GF-D8 (cell line): Measurements from ENCODE around the gene CYP2U1.
"Not testable (repeated sequence)": the region's sequence is repeated elsewhere in the genome, so short reads cannot be mapped to it uniquely, and the experiment has no call there.

Experiments
- DNase-seq: peaks from one replicate; lab custom pipeline; 2025; lab: John Stamatoyannopoulos, UW

The CYP2U1 gene

DNA sequence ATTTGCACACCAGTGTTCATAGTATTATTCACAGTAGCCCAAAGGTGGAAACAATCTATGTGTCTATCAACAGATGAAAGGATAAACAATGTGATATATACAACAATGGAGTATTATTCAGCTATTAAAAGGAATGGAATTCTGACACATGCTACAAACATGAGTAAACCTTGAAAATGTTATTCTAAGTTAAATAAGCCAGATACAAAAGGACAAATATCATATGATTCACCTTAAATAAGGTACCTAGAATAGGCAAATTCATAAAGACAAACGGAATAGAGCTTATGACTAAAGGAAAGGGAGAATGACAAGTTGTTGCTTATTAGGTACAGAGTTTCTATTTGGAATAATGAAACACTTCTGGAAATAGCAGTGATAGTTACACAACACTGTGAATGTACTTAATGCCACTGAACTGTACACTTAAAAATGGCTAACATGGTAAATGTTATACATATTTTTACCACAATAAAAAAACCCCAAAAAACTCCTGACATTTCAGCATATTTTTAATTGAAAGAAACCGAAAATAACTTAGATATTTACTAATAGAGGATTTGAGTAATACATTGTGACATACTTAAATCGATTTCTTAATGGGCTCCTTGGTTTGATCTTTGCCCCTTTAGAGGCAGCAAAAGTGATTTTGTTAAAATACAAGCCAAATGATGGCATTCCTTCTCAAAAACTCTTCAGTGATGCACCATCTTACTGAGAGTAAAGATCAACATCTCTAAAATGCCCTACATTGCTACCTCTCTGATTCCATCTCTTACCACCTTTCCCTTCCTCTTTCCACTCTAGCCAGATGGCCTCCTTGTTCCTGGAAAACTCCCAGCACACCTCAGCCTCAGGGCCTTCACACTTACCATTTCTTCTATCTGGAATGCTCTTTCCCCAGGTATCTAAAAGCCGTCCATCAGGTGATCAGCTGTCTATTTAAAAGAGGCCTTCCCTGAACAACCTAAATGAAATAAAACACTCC, 8.6 kb upstream of the CYP2U1 start:
- DNase-seq: no peak

DNA sequence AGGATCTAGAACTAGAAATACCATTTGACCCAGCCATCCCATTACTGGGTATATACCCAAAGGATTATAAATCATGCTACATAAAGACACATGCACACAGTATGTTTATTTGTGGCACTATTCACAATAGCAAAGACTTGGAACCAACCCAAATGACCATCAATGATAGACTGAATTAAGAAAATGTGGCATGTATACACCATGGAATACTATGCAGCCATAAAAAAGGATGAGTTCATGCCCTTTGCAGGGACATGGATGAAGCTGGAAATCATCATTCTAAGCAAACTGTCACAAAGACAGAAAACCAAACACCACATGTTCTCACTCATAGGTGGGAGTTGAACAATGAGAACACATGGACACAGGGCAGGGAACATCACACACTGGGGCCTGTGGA, 5.6 kb upstream of the CYP2U1 start:
- not testable (repeated sequence) for DNase-seq

DNA sequence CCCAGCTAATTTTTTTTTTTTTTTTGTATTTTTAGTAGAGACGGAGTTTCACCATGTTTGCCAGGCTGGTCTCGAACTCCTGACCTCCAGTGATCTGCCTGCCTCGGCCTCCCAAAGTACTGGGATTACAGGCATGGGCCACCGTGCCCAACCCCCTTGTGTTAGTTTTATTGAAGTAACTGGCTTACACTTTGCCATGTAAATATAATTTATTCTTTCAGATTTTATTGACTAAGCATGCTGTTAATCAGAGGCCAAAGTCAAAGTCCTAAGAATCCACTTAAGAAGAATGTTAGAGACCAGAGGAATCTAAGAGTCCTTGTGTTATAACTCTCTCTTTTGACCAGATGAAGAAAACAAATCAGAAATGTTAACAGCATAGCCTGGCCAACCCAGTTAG, 4.5 kb upstream of the CYP2U1 start:
- not testable (repeated sequence) for DNase-seq

DNA sequence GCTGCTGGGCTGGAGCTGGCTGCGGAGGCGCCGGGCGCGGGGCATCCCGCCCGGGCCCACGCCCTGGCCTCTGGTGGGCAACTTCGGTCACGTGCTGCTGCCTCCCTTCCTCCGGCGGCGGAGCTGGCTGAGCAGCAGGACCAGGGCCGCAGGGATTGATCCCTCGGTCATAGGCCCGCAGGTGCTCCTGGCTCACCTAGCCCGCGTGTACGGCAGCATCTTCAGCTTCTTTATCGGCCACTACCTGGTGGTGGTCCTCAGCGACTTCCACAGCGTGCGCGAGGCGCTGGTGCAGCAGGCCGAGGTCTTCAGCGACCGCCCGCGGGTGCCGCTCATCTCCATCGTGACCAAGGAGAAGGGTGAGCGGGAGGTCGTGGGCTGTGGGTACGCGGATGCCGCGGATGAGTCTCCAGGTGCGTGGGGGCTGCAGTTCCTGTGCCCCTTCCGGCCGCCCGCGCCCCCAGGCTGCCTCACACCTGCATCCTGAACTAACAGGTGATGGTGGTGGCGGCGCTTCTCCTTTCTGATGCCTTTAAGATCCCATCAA, 499 bp downstream of the CYP2U1 start:
- no peak for DNase-seq

DNA sequence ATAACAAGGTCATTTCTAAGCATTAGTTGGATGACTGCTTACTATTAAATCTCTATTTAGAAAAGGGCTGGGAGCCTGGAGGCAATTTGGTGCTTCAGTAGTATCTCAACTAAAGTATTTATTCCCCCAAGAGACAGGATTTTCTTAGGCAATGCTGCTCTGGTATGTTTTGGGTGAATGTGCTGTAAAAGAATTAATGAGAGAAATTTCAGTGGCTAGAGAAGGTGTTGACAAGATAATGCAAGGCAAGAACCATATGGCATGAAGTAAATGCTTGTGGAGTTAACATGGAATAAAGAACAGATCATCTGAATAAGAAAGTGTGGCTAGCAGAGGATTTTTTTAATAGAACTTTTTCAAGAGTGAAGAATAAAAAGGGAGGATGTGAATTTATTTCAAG, 3.9 kb downstream of the CYP2U1 start:
- DNase-seq: no peak

DNA sequence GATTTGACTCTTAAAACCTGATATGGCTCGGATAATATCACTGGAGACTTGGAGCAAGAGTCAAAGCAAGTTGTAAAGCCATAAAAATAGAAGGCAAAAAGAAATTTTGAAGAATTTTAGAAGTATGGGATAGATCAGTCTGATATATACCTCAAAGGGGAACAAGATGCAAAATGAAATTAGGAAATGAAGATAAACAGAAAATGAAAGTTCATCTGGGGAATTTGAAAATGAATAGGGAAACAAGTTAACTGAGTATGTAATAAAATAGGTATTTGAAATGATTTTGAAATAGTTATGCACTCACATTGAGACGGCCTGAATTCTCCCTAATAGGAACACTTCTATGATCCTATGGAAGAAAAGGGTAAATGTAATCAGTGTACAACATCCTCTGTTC, 5.7 kb downstream of the CYP2U1 start:
- DNase-seq: no peak

DNA sequence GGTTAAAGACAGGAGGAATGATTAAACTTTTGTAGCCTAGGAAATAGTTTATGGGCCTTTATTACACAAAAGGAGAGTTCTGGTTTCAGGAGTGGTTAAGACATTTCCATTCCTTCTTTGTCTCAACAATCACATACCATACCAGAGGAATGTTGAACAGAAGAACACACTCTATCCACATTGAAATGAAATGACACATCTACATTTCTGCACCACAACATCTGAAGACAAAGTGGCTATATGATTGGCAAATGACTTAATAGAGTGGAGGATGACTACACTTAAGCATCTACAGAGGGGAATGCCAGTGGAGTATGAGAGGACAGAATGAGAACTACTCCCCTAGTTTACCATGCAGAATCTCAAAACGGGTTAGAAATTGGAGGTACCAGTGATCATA, 8.0 kb downstream of the CYP2U1 start:
- DNase-seq: no peak

DNA sequence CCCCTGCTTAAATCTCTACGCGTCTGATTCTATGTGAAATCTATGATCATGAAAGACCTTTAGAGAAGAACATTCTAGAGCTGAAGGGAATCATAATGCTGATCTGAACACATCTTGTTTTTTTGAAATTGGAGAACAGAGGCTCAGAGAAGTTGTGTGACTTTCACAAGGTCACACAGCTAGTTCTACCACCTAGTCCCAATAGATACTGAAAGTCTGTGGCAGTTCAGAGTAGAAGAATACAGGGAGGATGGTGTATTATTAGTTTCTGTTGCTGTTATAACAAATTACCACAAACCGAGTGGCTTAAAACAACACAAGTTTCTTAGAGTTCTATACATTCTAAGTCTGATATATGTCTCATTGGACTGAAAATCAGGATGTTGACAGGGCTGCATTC, 14.5 kb downstream of the CYP2U1 start:
- DNase-seq: no peak

DNA sequence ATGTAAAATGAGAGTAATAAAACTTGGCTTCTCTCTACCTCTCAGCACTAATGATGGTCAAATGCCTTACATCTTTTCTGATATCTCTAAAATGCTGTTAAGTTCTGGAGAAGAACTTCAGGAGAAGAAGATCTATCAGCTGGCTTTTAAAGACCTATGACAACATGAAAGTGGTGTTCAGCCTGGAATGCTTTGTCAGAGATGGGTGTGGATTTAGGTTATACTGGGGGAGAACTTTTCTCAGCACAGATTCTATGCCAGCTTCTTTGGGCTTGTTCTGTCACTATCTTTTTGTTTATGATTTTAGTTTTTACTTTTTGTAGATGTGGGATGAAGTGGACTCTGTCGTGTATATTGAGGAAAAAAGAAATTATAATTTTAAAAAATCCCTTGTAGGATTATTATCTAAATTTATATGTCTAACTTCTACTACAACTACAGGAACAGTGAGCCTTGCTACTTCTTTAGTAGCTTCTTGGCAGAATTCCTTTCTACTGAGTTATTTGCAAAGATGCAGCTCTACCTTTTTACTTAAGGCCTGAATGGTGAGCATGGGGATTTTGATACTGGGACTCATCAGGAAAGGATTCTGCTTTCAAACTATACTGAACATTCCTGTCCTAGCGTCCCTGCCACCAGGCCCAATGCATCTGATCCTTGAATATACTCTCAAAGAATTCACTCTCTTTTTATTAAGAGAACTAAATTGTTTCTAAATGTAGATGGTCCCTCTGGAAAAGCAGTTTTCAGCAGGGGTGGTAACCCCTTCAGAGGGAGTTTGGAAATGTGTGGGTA, 19.6 kb downstream of the CYP2U1 start:
- DNase-seq: no peak

DNA sequence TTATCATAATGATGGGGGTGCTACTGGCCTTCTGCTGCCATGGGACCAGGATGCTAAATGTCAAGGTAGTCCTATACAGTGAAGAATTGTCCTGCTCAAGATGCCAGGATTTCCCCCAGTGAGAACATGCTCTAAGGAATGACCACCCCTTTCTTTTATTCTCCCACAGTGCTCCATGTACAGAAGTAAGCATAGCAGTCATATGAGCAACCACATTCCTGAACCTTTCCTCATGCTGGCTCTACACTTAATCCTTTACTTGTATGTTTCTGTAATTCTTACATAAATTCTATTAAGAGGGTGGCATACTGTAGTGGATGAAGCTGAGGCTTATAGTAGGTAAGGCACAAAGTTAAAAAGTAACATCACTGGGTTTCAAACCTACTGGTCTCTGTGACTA, 20.2 kb downstream of the CYP2U1 start:
- DNase-seq: no peak

DNA sequence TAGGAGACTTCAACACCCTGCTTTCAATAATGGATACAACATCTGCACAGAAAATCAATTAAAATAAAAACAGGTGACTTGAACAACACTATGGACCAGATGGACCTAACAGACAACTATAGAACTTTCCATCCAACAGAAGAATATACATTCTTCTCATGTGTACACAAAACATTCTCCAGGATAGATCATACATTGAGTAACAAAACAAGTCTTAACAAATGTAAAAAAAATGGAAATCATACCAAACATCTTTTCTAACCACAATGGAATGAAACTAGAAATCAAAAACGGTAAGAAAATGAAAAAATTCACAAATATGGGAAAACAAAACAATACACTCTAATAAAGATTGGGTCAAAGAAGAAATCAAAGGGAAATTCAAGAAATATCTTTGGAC, 24.7 kb downstream of the CYP2U1 start:
- DNase-seq: no peak

DNA sequence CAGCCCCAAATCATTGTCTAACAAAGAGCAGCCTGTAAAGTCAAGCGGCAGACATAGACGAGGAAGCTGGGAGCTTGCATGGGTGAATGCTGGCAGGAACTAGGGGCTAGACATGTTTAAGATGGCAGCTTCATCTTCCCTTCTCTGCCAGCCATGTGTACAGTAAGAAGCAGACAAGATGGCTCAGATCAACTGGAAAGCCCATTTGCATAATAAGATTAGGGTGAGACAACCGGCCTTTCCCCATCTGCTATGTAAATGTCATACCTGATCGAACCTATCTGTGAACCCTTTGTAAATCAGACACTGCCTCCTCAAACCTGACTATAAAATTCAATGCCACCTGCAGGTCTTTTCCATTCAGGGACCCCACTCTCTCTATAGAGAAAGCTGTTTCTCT, 35.6 kb downstream of the CYP2U1 start:
- no peak for DNase-seq

DNA sequence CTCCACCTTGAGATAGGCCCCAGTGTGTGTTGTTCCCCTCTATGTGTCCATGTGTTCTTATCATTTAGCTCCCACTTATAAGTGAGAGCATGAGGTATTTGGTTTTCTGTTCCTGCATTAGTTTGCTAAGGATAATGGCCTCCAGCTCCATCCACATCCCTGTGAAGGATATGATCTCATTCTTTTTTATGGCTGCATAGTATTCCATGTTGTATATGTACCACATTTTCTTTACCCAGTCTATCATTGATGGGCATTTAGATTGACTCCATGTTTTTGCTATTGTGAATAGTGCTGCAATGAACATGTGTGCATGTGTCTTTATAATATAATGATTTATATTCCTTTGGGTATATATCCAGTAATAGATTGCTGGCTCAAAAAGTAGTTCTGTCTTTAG, 36.2 kb downstream of the CYP2U1 start:
- not testable (repeated sequence) for DNase-seq

DNA sequence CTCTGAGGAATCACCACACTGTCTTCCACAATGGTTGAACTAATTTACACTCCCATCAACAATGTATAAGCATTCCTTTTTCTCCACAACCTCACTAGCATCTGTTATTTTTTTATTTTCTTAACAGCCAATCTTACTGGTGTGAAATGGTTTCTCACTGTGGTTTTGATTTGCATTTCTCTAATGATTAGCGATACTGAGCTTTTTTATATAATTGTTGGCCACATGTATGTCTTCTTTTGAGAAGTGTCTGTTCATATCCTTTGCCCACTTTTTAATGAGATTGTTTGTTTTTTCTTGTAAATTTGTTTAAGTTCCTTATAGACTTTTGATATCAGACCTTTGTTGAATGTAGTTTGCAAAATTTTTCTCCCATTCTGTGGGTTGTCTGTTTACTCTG, 36.6 kb downstream of the CYP2U1 start:
- DNase-seq: not testable (repeated sequence)

DNA sequence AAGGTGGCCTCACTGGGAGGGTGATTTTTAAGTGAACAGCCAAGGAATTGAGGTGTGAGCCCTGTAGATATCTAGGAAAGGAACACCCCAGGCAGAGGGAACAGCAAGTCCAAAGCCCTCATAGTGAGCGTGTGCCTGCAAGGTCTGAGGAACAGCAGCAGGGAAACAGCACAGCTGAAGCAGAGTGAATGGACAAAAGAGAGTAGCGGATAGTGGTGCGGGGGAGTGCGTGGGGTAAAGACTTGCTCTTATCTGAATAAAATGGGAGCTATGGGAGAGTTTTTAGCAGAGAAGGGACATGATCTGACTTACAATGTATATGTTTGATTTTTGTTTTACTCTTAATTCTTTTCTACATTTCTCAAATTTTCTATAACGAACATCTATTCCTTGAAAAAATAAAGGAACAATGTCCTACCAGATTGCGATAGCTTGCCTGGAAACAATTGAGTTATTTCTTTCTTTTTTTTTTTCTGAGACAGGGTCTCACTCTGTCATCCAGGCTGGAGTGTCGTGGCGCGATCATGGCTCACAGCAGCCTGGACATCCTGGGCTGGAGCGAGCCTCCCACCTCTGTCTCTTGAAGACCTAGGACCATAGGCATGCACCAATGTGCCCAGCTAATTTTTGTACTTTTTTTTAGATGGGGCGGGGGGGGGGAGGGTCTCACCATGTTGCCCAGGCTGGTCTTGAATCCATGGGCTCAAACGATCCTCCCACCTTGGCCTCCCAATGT, 38.9 kb downstream of the CYP2U1 start:
- DNase-seq: no peak

DNA sequence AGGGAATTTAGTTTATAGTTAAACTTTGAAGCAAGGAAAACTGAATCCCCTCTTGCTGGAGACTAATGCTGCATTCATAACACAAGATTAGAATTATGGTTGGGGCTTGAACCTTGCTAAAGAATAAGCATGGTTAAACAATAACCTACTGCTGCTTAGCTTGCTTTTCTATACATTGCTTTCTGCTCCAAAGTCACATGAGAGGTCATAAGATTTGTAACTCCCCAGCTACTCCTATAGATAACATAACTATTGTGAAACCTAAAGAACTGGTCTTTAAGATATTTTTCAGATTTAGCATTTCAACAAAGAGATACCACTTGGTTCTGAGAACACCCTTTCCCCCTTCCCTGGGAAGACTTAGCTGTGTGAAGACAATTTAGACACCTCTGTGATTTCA, 41.3 kb downstream of the CYP2U1 start:
- DNase-seq: no peak

DNA sequence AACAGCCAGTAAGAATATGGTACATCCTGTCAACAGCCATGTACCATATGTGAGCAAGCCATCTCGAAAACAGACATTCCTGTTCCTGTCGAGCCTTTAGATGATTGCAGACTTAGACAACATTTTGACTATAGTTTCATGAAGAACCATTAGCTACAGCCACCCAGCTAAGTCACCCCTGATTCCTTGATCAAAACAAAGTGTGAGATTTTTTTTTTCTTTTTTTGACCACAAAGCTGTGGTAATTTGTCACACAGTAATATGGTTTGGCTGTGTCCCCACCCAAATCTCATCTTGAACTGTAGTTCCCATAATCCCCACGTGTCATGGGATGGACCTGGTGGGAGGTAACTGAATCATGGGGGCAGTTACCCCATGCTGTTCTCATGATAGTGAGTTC, 43.2 kb downstream of the CYP2U1 start:
- no peak for DNase-seq

DNA sequence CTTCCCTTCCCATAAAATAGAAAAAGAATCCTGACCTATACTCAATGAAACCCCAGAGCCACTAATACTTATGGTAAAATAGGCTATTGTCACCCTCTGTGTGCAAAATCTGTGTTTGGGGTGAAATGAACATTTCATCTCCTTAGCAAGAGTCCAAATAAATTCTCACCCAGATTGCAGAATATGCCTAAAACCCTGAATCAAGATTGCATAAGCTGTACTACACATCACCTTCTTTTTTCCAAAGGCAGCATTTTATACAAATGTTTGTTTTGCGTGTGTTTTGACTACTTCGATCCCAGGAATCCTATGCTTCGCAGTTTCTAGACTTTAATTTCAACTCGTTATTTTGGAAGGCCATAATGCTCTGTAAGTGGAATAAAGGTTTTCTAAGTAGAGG, 46.1 kb downstream of the CYP2U1 start:
- DNase-seq: no peak

DNA sequence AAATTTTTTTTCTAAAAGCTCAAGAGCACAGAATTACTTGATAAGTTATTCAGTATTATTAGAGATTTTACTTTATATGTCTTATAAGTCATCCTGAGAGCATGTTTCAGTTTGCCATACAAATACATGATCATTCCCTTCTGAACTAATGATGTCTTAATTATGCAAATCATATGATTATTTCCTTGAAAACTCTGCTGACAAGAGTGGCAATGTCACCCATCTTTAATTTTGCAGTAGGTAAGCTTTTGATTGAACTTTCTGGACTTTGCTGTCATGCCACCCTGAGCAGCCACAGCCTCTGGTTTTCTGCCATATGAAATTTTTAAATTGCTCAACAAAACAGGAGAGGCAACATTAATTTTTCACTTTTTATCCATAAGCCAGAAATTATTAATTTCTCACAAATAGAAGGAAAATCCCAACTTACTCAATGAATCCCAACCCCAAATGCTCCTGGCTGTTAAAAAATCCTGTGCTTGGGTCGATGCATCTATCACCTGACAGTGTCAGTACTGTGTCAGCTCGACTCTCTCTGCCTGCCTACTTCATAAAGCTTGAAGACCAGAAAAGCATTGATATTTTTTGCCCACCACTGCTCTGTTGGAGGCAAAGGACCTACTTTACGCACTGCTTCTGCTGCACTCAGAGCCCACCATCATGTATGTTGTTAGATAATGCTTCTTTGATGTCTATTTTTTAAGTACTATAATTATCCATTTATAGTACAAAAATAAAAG, 46.8 kb downstream of the CYP2U1 start:
- DNase-seq: no peak

DNA sequence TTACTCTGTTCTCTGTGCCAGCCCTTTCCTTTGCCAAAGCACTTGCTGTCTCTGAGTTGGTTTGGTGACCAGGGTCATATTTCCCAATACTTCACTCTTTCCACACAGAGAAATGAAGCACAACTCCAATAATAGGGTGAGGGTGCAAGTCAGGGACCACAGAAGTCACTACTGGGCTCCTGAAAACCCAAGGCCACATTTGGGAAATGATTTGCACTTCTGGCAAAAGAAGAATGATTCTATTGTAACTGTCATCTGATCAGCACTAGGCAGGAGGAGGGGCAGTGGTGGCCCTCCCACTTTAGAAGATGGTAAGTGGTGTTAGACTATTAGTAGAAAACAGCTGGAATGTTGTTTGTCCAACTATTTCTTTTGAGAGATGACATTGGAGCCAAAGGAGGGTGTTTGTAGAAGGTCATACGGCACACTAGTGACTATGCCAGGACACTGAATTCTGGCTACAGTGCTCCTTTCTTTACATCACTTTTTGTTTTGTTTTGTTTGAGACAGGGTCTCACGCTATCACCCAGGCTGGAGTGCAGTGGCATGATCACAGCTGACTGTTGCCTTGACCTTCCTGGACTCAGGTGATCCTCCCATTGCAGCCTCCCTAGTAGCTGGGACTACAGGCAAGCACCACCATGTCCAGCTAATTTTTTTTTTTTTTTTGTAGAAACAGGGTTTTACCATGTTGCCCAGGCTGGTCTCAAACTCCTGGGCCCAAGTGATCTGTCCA, 47.5 kb downstream of the CYP2U1 start:
- no peak for DNase-seq
